Neural crest cell (in vitro differentiated cells): ENCODE measurements around the gene RGS8. TPM values are rescaled to one million over a fixed set of nuclear protein-coding genes. Genes with fewer than 3 reads are reported as not detected.

ENCODE experiments used
- DNase-seq: peaks from one replicate; pipeline ENCODE4 v3.0.0; 2021; ENCODE audit warnings: low read depth, mixed read lengths, low spot score
- H3K27ac Mint-ChIP-seq: one replicate; pipeline ENCODE4 v1.8.0; 2021; ENCODE audit warnings: mild to moderate bottlenecking, mixed read lengths; ENCODE audit not compliant: unreplicated experiment
- H3K27me3 Mint-ChIP-seq: 2 replicates; pipeline ENCODE4 v1.8.0; 2021; ENCODE audit warnings: low read depth, mild to moderate bottlenecking, mixed read lengths
- H3K36me3 Mint-ChIP-seq: 2 replicates; pipeline ENCODE4 v1.8.0; 2021; ENCODE audit warnings: low read depth, mild to moderate bottlenecking, mixed read lengths
- H3K4me1 Mint-ChIP-seq: 2 replicates; pipeline ENCODE4 v1.8.0; 2021; ENCODE audit warnings: mixed read lengths
- H3K4me3 Mint-ChIP-seq: one replicate; pipeline ENCODE4 v1.8.0; 2021; ENCODE audit warnings: mild to moderate bottlenecking, mixed read lengths
- H3K9me3 Mint-ChIP-seq: 2 replicates; pipeline ENCODE4 v1.8.0; 2021; ENCODE audit warnings: mixed read lengths
- total RNA-seq: library from RNA; stranded (reverse); gene quantifications from 2 replicates; pipeline ENCODE4 v1.2.1, GENCODE V29; 2021
- TF ChIP-seq, protein P1 (sequence below): fragments of 200-600 bp; sonication (generic); conservative IDR thresholded peaks from 2 replicates; pipeline ENCODE4 v1.5.0; 2021; ENCODE audit warnings: antibody characterized with exemption, mild to moderate bottlenecking

Gene RGS8
- total RNA-seq, 1 donor from 2014 or later, result 1.8 TPM

DNA sequence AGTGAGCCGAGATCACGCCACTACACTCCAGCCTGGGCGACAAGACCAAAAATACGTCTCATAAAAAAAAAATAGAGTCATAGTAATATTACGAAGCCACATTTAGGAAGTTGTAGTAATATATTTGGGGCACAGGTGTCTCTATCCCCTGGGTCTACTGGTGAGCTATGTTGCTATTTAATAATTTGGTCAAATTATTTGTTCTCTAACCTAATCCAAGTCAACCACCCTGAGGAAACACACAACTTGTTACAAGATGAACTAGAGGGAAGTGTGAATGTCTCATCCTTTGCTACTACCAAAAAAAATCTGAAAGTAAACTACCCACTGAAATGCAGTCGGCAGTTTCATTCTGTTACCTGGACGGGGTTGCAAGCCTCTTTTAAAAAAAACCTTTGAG lies 35.3 kb downstream of the RGS8 start:
- no peak for DNase-seq
- no peaks in the 10 kb centered on the region for H3K4me1 Mint-ChIP-seq
- H3K4me3 Mint-ChIP-seq, result no peak overlapping the region
- no peaks in the 10 kb centered on the region for H3K36me3 Mint-ChIP-seq
- no peaks in the 10 kb centered on the region for H3K27me3 Mint-ChIP-seq
- H3K27ac Mint-ChIP-seq, result no peak overlapping the region
- TF ChIP-seq, protein P1, sequence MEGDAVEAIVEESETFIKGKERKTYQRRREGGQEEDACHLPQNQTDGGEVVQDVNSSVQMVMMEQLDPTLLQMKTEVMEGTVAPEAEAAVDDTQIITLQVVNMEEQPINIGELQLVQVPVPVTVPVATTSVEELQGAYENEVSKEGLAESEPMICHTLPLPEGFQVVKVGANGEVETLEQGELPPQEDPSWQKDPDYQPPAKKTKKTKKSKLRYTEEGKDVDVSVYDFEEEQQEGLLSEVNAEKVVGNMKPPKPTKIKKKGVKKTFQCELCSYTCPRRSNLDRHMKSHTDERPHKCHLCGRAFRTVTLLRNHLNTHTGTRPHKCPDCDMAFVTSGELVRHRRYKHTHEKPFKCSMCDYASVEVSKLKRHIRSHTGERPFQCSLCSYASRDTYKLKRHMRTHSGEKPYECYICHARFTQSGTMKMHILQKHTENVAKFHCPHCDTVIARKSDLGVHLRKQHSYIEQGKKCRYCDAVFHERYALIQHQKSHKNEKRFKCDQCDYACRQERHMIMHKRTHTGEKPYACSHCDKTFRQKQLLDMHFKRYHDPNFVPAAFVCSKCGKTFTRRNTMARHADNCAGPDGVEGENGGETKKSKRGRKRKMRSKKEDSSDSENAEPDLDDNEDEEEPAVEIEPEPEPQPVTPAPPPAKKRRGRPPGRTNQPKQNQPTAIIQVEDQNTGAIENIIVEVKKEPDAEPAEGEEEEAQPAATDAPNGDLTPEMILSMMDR, result no peak
- peaks cover 2% of the 10 kb centered on the region for H3K9me3 Mint-ChIP-seq

DNA sequence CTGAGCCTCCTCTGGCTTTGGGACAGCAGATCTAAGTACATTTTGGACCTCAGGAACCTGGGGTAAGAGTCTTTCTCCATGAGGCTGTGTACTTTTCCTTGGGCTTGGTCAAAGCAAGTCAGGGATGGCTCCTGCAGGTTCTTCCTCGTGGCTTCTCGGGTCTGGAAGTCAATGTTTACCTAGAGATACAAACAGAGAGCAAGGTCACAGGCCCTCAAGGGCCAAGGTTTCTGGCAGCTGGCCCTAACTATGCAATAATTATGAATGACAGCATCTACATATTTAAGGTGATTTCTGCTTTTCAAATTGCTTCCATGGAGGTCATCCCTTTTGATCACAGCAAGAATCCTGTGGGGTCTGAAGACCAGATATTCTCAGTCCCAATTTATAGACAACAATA lies 37.6 kb downstream of the RGS8 start:
- no peak for DNase-seq
- no peak overlapping the region for H3K4me3 Mint-ChIP-seq
- no peaks in the 10 kb centered on the region for H3K36me3 Mint-ChIP-seq
- no peaks in the 10 kb centered on the region for H3K4me1 Mint-ChIP-seq
- TF ChIP-seq, protein P1, result no peak
- no peak overlapping the region for H3K27ac Mint-ChIP-seq
- no peaks in the 10 kb centered on the region for H3K27me3 Mint-ChIP-seq
- H3K9me3 Mint-ChIP-seq, result peaks cover 2% of the 10 kb centered on the region

DNA sequence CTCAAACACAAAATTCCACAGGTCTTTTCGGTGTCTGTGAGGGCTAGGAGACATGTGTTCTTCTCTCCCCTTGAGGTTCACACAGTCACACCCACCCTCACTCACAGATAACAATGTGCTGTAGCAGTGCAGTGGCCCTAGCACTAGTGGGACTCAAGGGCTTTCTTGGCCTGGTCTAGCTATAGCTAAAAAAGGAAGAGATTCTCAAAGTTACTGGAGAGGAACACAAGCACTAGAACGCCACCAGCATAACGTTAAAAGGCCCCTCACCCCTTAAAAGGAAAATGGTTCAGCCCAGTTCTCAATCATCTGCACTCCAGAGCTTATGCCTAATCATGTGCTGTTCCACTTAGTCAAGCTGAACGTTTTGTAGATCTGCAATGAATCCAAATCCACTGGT lies 39.5 kb downstream of the RGS8 start:
- DNase-seq, result no peak
- Mint-ChIP-seq H3K27me3 (no peaks in the 10 kb centered on the region), H3K4me3 (no peak overlapping the region), H3K4me1 (no peaks in the 10 kb centered on the region), H3K27ac (no peak overlapping the region), H3K9me3 (peaks cover 2% of the 10 kb centered on the region), H3K36me3 (no peaks in the 10 kb centered on the region)
- TF ChIP-seq, protein P1, result no peak

DNA sequence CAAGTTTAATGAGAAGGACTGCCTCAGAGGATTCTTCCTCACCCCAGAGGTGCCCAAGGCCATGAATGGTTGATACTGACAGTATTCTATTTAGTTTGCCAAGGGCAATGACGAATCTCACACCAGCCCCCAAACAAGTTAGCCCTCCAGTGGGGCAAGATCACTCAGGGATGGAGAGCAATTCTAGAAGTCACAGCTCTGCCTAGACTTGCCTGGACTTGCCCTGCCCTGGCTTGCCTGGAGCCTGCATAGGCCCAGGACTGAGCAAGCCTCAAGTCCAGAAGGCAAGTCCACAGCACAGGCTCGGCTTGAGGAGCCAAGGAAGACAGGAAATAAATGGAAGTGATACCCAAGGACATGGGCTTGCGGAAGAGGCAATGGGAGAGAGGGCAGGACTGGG lies 40.7 kb downstream of the RGS8 start:
- peaks cover 2% of the 10 kb centered on the region for H3K9me3 Mint-ChIP-seq
- H3K4me1 Mint-ChIP-seq, result no peaks in the 10 kb centered on the region
- TF ChIP-seq, protein P1, result no peak
- DNase-seq, result no peak
- no peak overlapping the region for H3K4me3 Mint-ChIP-seq
- no peaks in the 10 kb centered on the region for H3K27me3 Mint-ChIP-seq
- no peak overlapping the region for H3K27ac Mint-ChIP-seq
- H3K36me3 Mint-ChIP-seq, result no peaks in the 10 kb centered on the region

DNA sequence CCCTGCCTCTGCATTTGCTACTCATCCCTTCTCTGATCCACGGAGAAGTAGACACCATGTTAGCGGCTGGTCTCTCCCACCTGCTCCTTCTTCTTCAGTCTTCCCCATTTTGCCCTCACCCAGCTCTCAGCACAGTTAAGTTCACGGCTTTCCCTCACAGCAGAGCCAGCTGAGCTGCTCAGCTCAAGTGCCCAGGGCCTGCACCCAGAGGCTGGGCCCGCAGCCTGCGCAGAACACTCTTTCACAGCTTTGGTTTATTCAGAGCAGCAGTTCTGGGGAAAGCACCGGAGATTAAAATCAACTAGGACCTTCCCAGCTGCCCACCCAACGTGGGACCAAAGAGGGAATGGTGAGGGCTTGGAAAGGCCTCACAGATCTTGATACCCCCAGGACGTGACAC lies 41.9 kb downstream of the RGS8 start:
- peaks cover 2% of the 10 kb centered on the region for H3K9me3 Mint-ChIP-seq
- DNase-seq, result no peak
- no peaks in the 10 kb centered on the region for H3K36me3 Mint-ChIP-seq
- TF ChIP-seq, protein P1, result no peak
- no peak overlapping the region for H3K4me3 Mint-ChIP-seq
- H3K27me3 Mint-ChIP-seq, result no peaks in the 10 kb centered on the region
- peaks cover 5% of the 10 kb centered on the region for H3K4me1 Mint-ChIP-seq
- no peak overlapping the region for H3K27ac Mint-ChIP-seq

DNA sequence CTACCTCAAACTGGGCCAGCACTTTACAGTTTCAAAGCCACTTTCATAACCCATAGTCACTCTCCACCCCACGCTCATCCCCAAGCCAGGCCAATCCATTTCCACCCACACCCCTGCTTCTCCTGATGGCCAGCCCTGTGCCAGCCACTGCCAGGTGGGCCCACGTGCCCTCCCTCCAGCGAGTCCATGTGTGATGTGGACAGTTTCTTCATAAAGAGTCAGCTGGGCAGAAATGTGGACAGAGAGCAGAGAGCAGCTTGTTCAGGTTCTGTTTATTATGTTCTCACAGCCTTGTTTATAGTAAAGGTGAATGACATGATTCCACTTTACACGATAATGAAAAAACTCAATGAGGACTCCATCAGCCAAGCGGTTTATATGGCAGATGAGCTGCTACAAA lies 42.8 kb downstream of the RGS8 start:
- no peak overlapping the region for H3K27ac Mint-ChIP-seq
- no peak overlapping the region for H3K4me3 Mint-ChIP-seq
- no peaks in the 10 kb centered on the region for H3K27me3 Mint-ChIP-seq
- DNase-seq, result no peak
- no peaks in the 10 kb centered on the region for H3K36me3 Mint-ChIP-seq
- H3K9me3 Mint-ChIP-seq, result peaks cover 2% of the 10 kb centered on the region
- TF ChIP-seq, protein P1, result no peak
- H3K4me1 Mint-ChIP-seq, result peaks cover 8% of the 10 kb centered on the region
